IPS-15b (cell line): ENCODE results near the gene EHD2.
"Not testable (repeated sequence)": the region's sequence is repeated elsewhere in the genome, so short reads cannot be mapped to it uniquely, and the experiment has no call there.

Experiments used
- H3K27me3 ChIP-seq: one replicate; pipeline ENCODE4 v1.6.1; 2013; ENCODE audit warnings: low read length; ENCODE audit not compliant: control insufficient read depth, insufficient read depth
- H3K36me3 ChIP-seq: one replicate; pipeline ENCODE4 v1.6.1; 2013; ENCODE audit warnings: low read length; ENCODE audit not compliant: control insufficient read depth, insufficient read depth
- H3K4me1 ChIP-seq: one replicate; pipeline ENCODE4 v1.6.1; 2013; ENCODE audit warnings: mild to moderate bottlenecking, low read length; ENCODE audit not compliant: control insufficient read depth, insufficient read depth
- H3K4me3 ChIP-seq: one replicate; pipeline ENCODE4 v1.5.1; 2013; ENCODE audit warnings: low read depth, low read length
- H3K9ac ChIP-seq: one replicate; pipeline ENCODE4 v1.6.1; 2013; ENCODE audit warnings: low read depth, mild to moderate bottlenecking, low read length
- H3K9me3 ChIP-seq: one replicate; pipeline ENCODE4 v1.6.1; 2013; ENCODE audit warnings: mild to moderate bottlenecking, low read length; ENCODE audit not compliant: control insufficient read depth, insufficient read depth

The EHD2 gene

DNA sequence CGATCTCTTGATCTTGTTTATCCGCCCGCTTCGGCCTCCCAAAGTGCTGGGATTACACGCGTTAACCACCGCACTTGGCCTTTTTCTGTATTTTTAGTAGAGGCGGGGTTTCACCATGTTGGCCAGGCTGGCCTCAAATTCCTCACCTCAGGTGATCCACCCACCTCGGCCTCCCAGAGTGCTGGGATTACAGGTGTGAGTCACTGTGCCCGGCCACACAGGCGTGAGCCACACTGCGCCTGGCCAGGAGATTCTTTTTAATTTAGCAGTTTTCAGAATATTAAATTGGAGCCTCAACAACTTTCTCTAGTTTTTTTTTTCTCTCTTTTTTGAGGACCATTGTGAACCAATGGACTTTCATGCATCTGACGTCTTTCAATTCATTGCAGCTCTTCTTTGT is 76.6 kb downstream of the EHD2 start:
- H3K4me1 ChIP-seq, H3K27me3 ChIP-seq, H3K9ac ChIP-seq, H3K36me3 ChIP-seq, H3K9me3 ChIP-seq: not testable (repeated sequence)
- H3K4me3 ChIP-seq, result peak overlapping the region; percentile 11

DNA sequence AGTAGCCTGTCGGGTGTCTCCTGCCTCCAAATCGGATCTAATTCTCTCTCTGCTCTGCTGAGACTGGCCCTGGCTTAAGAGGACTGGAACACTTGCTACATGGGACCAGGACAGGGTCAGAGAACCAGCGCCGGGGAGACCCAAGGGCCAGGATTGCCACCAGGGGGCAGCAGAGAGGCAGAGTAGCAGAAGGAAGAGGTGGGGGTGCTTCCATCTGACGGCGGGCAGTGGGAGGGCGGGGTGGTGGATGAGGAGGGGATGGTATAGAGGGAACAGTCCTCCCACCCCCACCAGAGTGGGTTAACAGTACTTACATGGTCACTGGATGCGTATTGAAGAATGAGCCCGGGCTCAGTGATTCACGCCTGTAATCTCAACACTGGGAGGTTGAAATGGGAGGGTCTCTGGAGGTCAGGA is 77.2 kb downstream of the EHD2 start:
- Histone ChIP-seq H3K9me3 (peaks cover 6% of the 10 kb centered on the region), H3K36me3 (peaks cover 5% of the 10 kb centered on the region), H3K4me3 (peak overlapping the region; percentile 11), H3K4me1 (peaks cover 2% of the 10 kb centered on the region), H3K27me3 (no peaks in the 10 kb centered on the region), H3K9ac (no peak overlapping the region)

DNA sequence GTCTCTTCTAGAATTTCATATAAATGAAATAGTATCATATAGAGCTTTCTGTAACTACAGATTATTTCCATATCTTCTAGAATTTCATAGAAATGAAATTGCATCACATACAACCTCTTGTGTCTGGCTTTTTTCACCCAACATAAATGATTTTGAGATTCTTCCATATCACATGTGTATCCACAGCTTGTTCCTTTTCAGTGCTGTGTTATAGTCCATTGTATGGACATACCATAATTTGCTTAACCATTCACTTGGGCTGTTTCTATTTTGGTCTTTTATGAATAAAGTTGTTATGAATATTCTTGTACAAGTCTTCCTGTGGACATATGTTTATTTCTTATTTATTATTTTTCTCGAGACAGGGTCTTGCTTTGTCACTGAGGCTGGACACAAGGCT is 79.4 kb downstream of the EHD2 start:
- Histone ChIP-seq H3K9ac (no peak overlapping the region), H3K4me3 (no peak overlapping the region), H3K36me3 (no peaks in the 10 kb centered on the region), H3K9me3 (peaks cover 6% of the 10 kb centered on the region), H3K4me1 (peaks cover 2% of the 10 kb centered on the region), H3K27me3 (no peaks in the 10 kb centered on the region)
